ENCODE results near the gene SOX13. TPM values are rescaled to one million over a fixed set of nuclear protein-coding genes. Genes with fewer than 3 reads are reported as not detected.

SOX13 gene
- total RNA-seq, 1 experiment from 2014 or later, result 35.6 TPM

DNA sequence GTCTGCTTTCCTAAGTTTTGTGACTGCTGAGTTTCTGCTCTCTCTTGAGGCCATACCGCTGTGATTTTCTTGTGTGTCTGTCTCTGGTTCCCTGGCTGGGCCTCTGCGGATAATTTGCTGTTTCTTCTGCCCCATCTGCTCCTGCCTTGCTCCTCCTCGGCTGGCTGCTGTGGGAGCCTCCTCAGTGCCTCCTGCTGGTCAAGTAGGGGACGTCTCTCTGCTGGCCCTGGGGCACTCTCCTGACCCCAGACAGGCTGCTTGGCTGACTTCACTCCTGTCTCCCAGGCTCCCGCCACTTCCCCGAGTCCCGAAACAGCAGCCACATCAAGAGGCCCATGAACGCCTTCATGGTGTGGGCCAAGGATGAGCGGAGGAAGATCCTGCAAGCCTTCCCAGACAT is 50.5 kb downstream of the SOX13 start:
- TF ChIP-seq, protein P1, sequence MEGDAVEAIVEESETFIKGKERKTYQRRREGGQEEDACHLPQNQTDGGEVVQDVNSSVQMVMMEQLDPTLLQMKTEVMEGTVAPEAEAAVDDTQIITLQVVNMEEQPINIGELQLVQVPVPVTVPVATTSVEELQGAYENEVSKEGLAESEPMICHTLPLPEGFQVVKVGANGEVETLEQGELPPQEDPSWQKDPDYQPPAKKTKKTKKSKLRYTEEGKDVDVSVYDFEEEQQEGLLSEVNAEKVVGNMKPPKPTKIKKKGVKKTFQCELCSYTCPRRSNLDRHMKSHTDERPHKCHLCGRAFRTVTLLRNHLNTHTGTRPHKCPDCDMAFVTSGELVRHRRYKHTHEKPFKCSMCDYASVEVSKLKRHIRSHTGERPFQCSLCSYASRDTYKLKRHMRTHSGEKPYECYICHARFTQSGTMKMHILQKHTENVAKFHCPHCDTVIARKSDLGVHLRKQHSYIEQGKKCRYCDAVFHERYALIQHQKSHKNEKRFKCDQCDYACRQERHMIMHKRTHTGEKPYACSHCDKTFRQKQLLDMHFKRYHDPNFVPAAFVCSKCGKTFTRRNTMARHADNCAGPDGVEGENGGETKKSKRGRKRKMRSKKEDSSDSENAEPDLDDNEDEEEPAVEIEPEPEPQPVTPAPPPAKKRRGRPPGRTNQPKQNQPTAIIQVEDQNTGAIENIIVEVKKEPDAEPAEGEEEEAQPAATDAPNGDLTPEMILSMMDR (IDR thresholded peaks at IDR 0.05 in 2 of 3, conservative IDR thresholded peaks at IDR 0.05 in 1 of 3; ENCODE audit: borderline replicate concordance in 1 of 3, insufficient read depth in 1 of 3, low read depth in 2 of 3, low read length in 2 of 3), result peak; percentile 38 to 64 (median 54); a peak in 5 of 6 replicates
- TF ChIP-seq SIN3A (IDR thresholded peaks at IDR 0.05; ENCODE audit: low read depth) (no peak), RAD21 (IDR thresholded peaks at IDR 0.05; ENCODE audit: low read depth) (peak; percentile 64)
- POLR2A ChIA-PET, result no interaction called here
- BruUV-seq (replicated peaks), result no TSS peak

DNA sequence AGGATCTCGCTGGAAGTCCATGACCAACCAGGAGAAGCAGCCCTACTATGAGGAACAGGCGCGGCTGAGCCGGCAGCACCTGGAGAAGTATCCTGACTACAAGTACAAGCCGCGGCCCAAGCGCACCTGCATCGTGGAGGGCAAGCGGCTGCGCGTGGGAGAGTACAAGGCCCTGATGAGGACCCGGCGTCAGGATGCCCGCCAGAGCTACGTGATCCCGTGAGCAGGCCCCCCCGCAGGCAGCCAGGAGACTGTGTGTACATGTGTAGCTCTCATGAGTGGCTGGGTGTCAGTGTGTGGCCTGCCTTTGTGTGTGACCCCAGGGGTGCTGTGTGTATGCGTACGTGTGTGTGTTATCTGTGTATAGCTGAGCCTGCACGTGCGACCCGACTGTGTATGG is 51.7 kb downstream of the SOX13 start:
- BruUV-seq (replicated peaks), result no TSS peak

More for the DNA sequence above, 50.5 kb downstream of the SOX13 start:
- no peak overlapping the region for H3K4me2 ChIP-seq (ENCODE audit: low read length)
- ATAC-seq (peak; percentile 73), DNase-seq (ENCODE audit: low read depth, low spot score) (no peak)
- no peaks in the 10 kb centered on the region for H4K20me1 ChIP-seq (ENCODE audit: insufficient read depth)
- H3K27ac ChIP-seq (ENCODE audit: low read depth, low read length), result no peak overlapping the region
- H3K9me2 ChIP-seq (ENCODE audit: insufficient read depth), result no peaks in the 10 kb centered on the region
- no peaks in the 10 kb centered on the region for H3K9me3 ChIP-seq (ENCODE audit: control insufficient read depth in 1 of 2, insufficient read depth in 1 of 2, low read depth in 1 of 2, low read length in 2 of 2)
- no peaks in the 10 kb centered on the region for H3K79me2 ChIP-seq (ENCODE audit: insufficient read depth, low read length)
- intact Hi-C loops (cut with micrococcal nuclease), result no loop called here
- H3K4me3 ChIP-seq (replicated peaks in 1 of 2; ENCODE audit: low read depth in 1 of 2, low read length in 2 of 2), result no peak overlapping the region
- no peaks in the 10 kb centered on the region for H3K27me3 ChIP-seq (ENCODE audit: insufficient read depth, low read length)
- H3K4me1 ChIP-seq (ENCODE audit: control insufficient read depth in 1 of 2, insufficient read depth in 2 of 2, low read length in 2 of 2), result peaks cover 0 to 8% of the 10 kb centered on the region in 2 experiments; a peak in 1 of 4 replicates
- no peak overlapping the region for H2AFZ ChIP-seq (ENCODE audit: low read depth, low read length, poor library complexity, severe bottlenecking)
- RAD21 ChIA-PET (ENCODE audit: low non-redundant PET in 1 of 2, low total read pairs in 2 of 2, uncharacterized antibody in 2 of 2, unreplicated experiment in 2 of 2), result no interaction called here
- no peaks in the 10 kb centered on the region; a peak in 1 of 4 replicates for H3K36me3 ChIP-seq (ENCODE audit: control insufficient read depth in 1 of 2, insufficient read depth in 2 of 2, low read length in 2 of 2)
- no peak overlapping the region for H3K9ac ChIP-seq (ENCODE audit: low read length)
- CTCF ChIA-PET, result no interaction called here

More for the DNA sequence above, 51.7 kb downstream of the SOX13 start:
- Histone ChIP-seq H2AFZ (ENCODE audit: low read depth, low read length, poor library complexity, severe bottlenecking) (no peak overlapping the region), H3K36me3 (ENCODE audit: control insufficient read depth in 1 of 2, insufficient read depth in 2 of 2, low read length in 2 of 2) (no peaks in the 10 kb centered on the region; a peak in 1 of 4 replicates), H3K27ac (ENCODE audit: low read depth, low read length) (no peak overlapping the region), H3K27me3 (ENCODE audit: insufficient read depth, low read length) (no peaks in the 10 kb centered on the region), H4K20me1 (ENCODE audit: insufficient read depth) (no peaks in the 10 kb centered on the region), H3K79me2 (ENCODE audit: insufficient read depth, low read length) (no peaks in the 10 kb centered on the region), H3K4me1 (ENCODE audit: control insufficient read depth in 1 of 2, insufficient read depth in 2 of 2, low read length in 2 of 2) (peaks cover 4 to 20% of the 10 kb centered on the region in 2 experiments; a peak in 3 of 4 replicates), H3K4me2 (ENCODE audit: low read length) (no peak overlapping the region), H3K9ac (ENCODE audit: low read length) (no peak overlapping the region), H3K9me3 (ENCODE audit: control insufficient read depth in 1 of 2, insufficient read depth in 1 of 2, low read depth in 1 of 2, low read length in 2 of 2) (no peaks in the 10 kb centered on the region), H3K9me2 (ENCODE audit: insufficient read depth) (no peaks in the 10 kb centered on the region), H3K4me3 (replicated peaks in 1 of 2; ENCODE audit: low read depth in 1 of 2, low read length in 2 of 2) (no peak overlapping the region)
- POLR2A ChIA-PET, result no interaction called here
- TF ChIP-seq, protein P2, sequence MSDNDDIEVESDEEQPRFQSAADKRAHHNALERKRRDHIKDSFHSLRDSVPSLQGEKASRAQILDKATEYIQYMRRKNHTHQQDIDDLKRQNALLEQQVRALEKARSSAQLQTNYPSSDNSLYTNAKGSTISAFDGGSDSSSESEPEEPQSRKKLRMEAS (IDR thresholded peaks at IDR 0.05), result no peak
- TF ChIP-seq ZNF274 (IDR thresholded peaks at IDR 0.05; ENCODE audit: low read depth, low read length) (no peak), EZH2phosphoT487 (IDR thresholded peaks at IDR 0.05; ENCODE audit: borderline replicate concordance) (no peak), TCF7L2 (IDR thresholded peaks at IDR 0.05; ENCODE audit: borderline replicate concordance, extremely low read depth, insufficient read depth, insufficient read length) (no peak), EGR1 (IDR thresholded peaks at IDR 0.05; ENCODE audit: low read depth) (no peak), JUND (IDR thresholded peaks at IDR 0.05) (no peak)
- DNase-seq (ENCODE audit: low read depth, low spot score) (no peak), ATAC-seq (no peak)
- intact Hi-C loops (cut with micrococcal nuclease), result no loop called here
- RAD21 ChIA-PET (ENCODE audit: low non-redundant PET in 1 of 2, low total read pairs in 2 of 2, uncharacterized antibody in 2 of 2, unreplicated experiment in 2 of 2), result no interaction called here
- CTCF ChIA-PET, result no interaction called here
